Nephron progenitor cell (in vitro differentiated cells): ENCODE data around the gene GAK.
"Not testable (repeated sequence)": the region's sequence is repeated elsewhere in the genome, so short reads cannot be mapped to it uniquely, and the experiment has no call there.

Experiments
- DNase-seq: peaks from one replicate; pipeline ENCODE4 v3.0.0; 2021
- H3K27ac Mint-ChIP-seq: 2 replicates; pipeline ENCODE4 v1.8.0; 2021; ENCODE audit warnings: mild to moderate bottlenecking, moderate library complexity, mixed read lengths
- H3K27me3 Mint-ChIP-seq: 2 replicates; pipeline ENCODE4 v1.8.0; 2021; ENCODE audit warnings: mild to moderate bottlenecking, low read depth, mixed read lengths; ENCODE audit not compliant: poor library complexity
- H3K36me3 Mint-ChIP-seq: 2 replicates; pipeline ENCODE4 v1.8.0; 2021; ENCODE audit warnings: low read depth, mixed read lengths
- H3K4me1 Mint-ChIP-seq: 2 replicates; pipeline ENCODE4 v1.8.0; 2021; ENCODE audit warnings: mixed read lengths
- H3K4me3 Mint-ChIP-seq: 2 replicates; pipeline ENCODE4 v1.8.0; 2021; ENCODE audit warnings: mild to moderate bottlenecking, moderate library complexity, mixed read lengths
- H3K9me3 Mint-ChIP-seq: 2 replicates; pipeline ENCODE4 v1.8.0; 2021; ENCODE audit warnings: mild to moderate bottlenecking, moderate library complexity, mixed read lengths
- TF ChIP-seq, protein P1 (sequence below): fragments of 200-600 bp; sonication (generic); IDR thresholded peaks from 2 replicates; pipeline ENCODE4 v1.5.0; 2021; ENCODE audit warnings: antibody characterized with exemption

GAK gene

DNA sequence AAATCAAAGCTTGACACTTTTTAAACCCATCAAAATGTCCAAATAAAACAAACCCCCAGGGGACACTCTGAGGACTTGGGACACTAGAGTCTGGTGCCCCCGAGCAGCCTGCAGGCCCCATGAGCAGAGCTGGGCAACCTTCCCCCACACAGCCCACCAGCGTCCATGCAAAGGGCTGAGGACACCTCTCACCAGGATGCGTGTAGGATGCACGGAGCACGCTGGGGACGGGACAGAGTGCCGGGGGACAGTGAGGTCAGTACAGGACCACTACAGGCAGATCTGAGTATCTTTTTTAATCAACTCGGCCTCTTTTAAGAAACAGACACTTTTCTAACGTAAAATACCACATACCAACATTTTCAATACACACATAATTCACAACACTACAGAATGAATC, 6.9 kb downstream of the GAK start:
- TF ChIP-seq, protein P1, sequence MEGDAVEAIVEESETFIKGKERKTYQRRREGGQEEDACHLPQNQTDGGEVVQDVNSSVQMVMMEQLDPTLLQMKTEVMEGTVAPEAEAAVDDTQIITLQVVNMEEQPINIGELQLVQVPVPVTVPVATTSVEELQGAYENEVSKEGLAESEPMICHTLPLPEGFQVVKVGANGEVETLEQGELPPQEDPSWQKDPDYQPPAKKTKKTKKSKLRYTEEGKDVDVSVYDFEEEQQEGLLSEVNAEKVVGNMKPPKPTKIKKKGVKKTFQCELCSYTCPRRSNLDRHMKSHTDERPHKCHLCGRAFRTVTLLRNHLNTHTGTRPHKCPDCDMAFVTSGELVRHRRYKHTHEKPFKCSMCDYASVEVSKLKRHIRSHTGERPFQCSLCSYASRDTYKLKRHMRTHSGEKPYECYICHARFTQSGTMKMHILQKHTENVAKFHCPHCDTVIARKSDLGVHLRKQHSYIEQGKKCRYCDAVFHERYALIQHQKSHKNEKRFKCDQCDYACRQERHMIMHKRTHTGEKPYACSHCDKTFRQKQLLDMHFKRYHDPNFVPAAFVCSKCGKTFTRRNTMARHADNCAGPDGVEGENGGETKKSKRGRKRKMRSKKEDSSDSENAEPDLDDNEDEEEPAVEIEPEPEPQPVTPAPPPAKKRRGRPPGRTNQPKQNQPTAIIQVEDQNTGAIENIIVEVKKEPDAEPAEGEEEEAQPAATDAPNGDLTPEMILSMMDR, result no peak
- Mint-ChIP-seq H3K36me3 (peaks cover 22% of the 10 kb centered on the region), H3K9me3 (no peaks in the 10 kb centered on the region), H3K4me1 (peaks cover 36% of the 10 kb centered on the region), H3K27me3 (no peaks in the 10 kb centered on the region), H3K27ac (peak overlapping the region; percentile 29), H3K4me3 (no peak overlapping the region)
- DNase-seq, result no peak

DNA sequence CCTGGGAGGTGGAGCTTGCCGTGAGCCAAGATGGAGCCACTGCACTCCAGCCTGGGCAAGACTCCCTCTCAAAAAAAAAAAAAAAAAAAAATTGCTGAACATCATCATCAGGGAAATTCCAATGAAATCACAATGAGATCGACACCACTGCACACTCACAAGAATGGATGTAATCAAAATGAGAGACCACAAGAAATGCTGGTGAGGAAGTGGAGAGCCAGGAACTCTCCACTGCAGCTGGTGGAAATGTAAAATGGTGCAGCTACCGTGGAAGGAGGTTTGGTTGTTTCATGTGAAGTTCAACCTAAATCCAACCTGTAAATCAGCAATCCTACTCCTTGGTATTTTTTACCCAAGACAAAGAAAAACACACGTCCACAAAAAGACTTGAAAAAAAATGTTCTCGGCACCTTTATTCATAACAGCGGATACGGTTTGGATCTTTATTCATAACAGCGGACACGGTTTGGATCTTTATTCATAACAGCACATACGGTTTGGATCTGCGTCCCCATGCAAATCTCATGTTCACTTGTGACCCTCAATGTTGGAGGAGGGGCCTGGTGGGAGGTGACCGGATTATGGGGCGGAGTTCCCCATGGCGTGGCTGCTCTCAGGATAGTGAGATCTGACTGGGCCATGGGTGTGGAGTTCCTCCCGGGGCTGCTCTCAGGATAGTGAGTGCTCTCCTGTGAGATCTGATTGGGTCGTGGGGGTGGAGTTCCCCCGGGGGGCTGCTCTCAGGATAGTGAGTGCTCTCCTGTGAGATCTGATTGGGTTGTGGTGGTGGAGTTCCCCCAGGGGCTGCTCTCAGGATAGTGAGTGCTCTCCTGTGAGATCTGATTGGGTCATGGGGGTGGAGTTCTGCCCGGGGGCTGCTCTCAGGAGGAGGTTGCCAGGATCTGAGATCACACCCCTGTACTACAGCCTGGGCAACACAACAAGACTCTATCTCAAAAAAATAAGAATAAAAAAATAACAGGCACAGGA, 7.7 kb downstream of the GAK start:
- TF ChIP-seq, protein P1, result no peak
- peaks cover 29% of the 10 kb centered on the region for H3K36me3 Mint-ChIP-seq
- H3K4me1 Mint-ChIP-seq, result peaks cover 31% of the 10 kb centered on the region
- DNase-seq, result no peak
- peak overlapping the region; percentile 74 for H3K27ac Mint-ChIP-seq
- H3K27me3 Mint-ChIP-seq, result no peaks in the 10 kb centered on the region
- H3K4me3 Mint-ChIP-seq, result peak overlapping the region; percentile 4
- peaks cover 4% of the 10 kb centered on the region for H3K9me3 Mint-ChIP-seq

DNA sequence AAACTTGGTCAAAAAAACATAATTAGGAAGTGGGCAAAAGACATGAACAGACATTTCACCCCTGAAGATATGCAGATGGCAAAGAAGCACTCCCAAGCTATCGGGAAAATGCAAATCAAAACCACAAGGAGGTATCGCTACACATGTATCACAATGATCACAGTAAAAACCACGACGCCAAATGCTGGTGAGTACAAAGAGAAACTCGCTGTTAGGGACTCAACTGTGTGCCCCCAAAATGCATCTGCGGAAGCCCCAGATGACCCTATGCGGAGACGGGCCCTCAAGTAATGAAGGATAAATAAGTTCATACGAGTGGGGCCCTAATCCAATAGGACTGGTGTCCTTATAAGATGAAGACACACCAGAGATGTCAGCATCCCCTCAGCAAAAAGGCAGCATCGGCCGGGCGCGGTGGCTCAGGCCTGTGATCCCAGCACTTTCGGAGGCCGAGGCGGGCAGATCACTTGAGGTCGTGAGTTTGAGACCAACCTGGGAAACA, 10.2 kb downstream of the GAK start:
- no peak overlapping the region for H3K4me3 Mint-ChIP-seq
- H3K9me3 Mint-ChIP-seq, result peaks cover 17% of the 10 kb centered on the region
- H3K36me3 Mint-ChIP-seq, result peaks cover 46% of the 10 kb centered on the region
- TF ChIP-seq, protein P1, result no peak
- H3K27me3 Mint-ChIP-seq, result no peaks in the 10 kb centered on the region
- H3K27ac Mint-ChIP-seq, result peak overlapping the region; percentile 41
- H3K4me1 Mint-ChIP-seq, result peaks cover 26% of the 10 kb centered on the region
- no peak for DNase-seq

DNA sequence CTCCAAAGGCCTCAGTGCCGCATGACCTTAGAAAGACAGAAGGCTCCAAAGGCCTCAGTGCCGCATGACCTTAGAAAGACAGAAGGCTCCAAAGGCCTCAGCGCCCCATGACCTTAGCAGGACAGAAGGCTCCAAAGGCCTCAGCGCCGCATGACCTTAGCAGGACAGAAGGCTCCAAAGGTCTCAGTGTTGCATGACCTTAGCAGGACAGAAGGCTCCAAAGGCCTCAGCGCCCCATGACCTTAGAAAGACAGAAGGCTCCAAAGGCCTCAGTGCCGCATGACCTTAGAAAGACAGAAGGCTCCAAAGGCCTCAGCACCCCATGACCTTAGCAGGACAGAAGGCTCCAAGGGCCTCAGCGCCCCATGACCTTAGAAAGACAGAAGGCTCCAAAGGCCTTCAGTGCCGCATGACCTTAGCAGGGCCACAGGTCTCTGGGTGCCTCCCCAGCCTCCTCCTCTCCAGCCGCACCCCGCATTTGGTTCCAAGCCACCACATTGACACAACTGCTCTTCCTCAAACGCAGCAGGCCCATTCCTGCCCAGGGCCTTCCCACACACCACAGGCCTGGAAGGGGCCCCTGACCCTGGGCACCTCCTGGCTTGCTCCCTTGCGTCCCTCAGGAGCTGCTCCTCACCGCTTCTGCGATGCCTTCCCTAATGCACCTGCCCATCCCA, 13.0 kb downstream of the GAK start:
- peaks cover 24% of the 10 kb centered on the region for H3K9me3 Mint-ChIP-seq
- DNase-seq, H3K27me3 Mint-ChIP-seq, H3K27ac Mint-ChIP-seq, H3K4me3 Mint-ChIP-seq: not testable (repeated sequence)
- H3K4me1 Mint-ChIP-seq, result peaks cover 16% of the 10 kb centered on the region
- peaks cover 53% of the 10 kb centered on the region for H3K36me3 Mint-ChIP-seq

DNA sequence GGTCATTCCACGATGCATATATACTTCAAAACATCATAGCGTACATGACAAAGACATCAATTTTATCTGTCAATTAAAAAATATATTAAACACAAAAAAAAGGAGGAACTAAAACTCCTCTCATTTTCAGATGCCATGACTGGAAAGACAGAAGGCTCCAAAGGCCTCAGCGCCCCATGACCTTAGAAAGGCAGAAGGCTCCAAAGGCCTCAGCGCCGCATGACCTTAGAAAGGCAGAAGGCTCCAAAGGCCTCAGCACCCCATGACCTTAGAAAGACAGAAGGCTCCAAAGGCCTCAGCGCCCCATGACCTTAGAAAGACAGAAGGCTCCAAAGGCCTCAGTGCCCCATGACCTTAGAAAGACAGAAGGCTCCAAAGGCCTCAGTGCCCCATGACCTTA, 13.5 kb downstream of the GAK start:
- Mint-ChIP-seq H3K36me3 (peaks cover 53% of the 10 kb centered on the region), H3K4me1 (peaks cover 17% of the 10 kb centered on the region), H3K9me3 (peaks cover 24% of the 10 kb centered on the region)
- H3K27ac Mint-ChIP-seq, H3K27me3 Mint-ChIP-seq, H3K4me3 Mint-ChIP-seq, DNase-seq: not testable (repeated sequence)

DNA sequence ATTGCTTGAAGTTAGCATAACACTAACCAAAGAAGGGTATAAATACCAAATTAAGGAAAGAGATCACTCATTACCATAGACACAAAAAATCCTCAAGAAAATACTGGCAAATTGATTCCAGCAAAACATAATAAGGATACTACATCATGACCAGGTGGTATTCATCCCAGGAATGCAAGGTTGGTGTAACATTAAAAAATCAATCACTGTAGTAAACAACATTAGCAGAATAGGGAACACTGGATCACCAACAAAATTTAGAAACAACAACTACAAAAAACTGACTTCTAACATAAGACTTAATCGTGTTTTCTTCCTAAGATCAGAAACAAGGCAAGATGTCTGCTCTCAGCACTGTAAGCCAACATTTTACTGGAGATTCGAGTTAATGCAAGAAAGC, 14.1 kb downstream of the GAK start:
- Mint-ChIP-seq H3K36me3 (peaks cover 52% of the 10 kb centered on the region), H3K4me3 (no peak overlapping the region), H3K27me3 (no peaks in the 10 kb centered on the region), H3K27ac (no peak overlapping the region), H3K9me3 (peaks cover 24% of the 10 kb centered on the region), H3K4me1 (peaks cover 23% of the 10 kb centered on the region)
- no peak for DNase-seq
- TF ChIP-seq, protein P1, result no peak
